ENCODE data around the gene ZNF750.

DNA sequence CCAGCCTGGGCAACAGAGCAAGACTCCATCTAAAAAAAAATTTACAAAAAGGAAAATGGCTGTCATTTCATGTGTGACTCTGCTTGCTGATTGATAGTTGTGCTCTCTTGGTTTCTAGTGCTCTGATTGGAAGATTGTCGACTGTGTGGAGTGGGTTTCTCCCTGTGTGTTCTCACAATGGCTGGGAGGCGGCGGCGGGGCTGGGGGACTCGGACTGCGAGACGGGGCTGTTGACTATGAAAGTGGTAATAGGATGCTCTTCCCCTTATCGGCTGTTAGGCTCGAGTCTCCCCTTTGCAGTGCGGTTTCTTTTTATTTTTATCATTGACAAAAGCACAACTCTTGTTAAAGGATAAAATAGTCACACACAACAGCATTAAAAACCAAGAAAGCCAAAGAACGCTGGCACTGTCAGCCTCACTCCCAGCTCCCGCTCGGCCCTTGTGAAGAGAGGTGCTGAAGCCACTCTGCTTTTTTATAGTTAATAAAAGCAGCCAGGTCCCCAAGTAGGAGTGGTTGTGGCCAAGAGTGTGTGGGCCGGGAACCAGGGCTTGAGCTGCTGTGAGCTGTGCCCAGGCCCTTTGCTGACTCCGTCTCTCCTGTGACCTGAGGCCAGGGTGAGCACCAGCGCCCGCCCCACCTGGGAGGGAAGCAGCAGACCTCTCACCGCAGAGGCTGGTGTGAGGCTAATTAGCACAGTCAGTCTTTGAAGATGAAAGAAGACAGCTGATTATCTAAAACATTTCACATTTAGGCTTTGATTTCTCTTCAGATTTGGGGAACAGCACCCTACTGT is 51.4 kb downstream of the ZNF750 start:
- TF ChIP-seq CTCF (conservative IDR thresholded peaks at IDR 0.05; ENCODE audit: low read depth, low read length) (no peak), EZH2 (IDR thresholded peaks at IDR 0.05; ENCODE audit: borderline replicate concordance, low read depth, low read length, poor library complexity, severe bottlenecking) (no peak)
